GM21515 (cell line): Measurements from ENCODE around the gene STAT3.
"Not testable (repeated sequence)": the region's sequence is repeated elsewhere in the genome, so short reads cannot be mapped to it uniquely, and the experiment has no call there.

Experiments
- ATAC-seq: cut with Tn5 transposase; IDR thresholded peaks from one replicate; pipeline ENCODE4 v1.9.1; 2021; ENCODE audit not compliant: unreplicated experiment

STAT3 gene

DNA sequence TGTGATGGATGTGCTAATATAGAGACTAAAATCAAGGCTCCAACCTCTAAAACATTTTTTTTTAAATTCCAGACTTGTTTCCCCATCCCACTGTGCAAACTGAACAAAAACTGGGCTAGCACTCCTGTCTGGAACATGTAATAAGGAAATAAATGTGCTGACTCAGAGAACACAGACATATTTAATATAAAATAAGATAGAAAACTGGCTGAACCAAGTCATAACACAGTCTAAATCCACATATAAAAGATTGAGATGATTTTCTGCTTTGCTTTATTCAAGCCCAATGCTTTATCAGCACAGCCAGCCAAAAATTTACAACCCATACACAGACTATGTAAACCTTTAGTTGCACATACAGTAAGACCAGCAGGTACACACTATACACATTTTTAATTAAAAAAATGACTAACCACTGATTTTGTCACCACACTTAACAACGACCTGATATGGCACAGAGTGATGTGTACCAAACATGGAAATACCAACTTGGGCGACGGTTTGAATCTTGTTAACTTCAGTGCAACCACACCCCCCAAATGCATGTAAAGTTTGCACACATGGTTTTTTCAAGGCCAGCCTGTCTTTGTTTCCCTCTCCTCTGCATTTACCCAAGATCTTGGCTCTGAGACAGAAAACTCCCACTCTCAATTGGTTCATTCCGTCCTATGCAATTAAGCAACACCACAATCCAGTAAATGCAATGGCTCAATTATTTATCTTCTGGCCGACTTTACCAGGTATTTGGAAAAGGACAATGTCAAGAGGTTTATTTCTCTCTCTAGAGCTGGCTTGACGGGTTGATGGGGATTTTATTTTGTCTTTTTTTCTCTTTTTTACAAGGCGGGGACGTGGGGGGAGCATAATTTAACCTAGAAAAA lies 1.2 kb downstream of the STAT3 start:
- ATAC-seq, result no peak

DNA sequence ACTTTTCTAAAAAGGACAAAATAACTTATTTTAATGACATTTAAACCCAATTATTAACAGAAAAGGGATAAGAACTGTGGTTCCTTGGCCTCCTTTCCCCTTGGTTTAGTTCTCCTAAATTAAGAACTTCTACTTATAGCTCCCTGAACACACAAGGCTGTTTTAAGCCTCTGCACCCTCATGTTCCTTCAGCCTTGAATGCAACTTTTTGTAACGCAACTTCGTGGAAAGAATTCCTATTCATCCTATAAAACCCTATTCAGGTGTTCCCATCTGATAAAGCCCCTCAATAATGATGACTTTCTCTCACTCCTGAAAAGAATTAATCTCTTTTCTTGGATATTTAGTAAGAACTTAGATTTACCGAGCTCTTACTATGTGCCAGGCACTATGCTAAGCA lies 6.3 kb downstream of the STAT3 start:
- no peak for ATAC-seq

DNA sequence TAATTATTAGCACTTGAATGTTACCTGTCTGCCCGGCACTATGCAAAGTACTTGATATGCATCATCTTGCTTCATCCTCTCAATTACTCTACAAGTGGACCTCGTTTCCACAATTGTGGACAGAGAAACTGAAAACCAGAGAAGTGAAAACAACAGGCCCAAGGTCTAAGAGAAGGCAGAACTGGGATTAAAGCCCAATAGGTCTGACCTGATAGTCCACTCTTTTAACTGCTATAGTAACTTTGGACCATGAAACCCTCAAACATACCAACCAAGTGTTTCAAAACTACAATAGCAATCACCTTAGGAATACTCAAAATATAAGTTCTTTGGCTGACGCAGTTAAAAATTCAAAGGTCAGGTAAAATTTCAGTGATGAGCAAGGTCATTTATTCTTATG lies 7.3 kb downstream of the STAT3 start:
- no peak for ATAC-seq

DNA sequence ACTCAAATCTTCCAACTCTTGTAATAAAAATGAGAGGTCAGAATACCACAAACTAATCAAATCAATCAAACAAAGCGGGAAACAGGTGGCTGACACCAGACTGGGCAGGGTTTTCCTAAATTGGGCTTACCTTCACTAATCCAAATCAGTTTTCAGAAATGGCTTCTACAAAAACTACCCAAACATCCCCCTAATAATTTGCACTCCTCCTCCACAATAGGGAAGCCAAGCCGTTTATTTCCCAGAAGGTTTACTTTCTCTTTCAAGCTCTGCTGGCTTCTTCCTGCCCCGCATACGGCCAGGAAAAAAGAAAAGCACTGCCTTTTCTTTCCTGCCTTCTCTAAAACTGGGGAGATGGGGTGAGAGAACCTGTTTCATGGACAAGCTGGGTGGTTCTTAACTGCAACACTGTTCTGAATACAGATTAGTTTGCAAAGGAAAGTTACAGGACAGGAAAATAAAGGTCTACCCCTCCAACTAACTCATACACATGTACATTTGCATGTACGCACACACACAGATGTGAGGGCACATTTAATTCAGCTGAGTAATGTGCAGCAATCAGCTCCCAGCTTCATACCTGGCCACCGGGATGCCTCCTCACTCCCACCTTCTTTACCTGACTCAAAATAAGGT lies 9.2 kb downstream of the STAT3 start:
- no peak for ATAC-seq

DNA sequence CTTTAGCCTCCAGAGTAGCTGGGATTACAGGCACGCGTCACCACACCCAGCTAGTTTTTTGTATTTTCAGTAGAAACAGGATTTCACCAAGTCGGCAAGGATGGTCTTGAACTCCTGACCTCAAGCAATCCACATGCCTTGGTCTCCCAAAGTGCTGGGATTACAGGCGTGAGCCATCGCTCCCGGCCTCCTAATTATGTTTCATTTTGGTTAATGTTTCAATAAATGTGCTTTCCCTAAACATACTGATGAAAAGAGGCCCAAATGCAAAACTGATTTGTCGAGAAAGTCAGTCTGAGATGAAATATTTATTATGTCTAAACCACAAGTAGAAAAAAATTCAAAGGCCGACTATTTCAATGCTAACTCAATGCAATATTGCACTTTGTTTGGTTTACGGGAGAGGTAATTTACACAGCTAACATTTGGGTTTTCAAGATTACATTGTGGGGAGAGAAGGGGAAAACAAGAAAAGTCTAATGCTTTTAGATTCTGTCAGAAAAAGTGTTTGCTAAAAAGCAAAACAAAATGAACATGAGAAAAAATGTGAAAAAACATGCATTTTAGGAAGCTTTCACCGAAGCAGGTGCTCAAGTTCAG lies 9.8 kb downstream of the STAT3 start:
- ATAC-seq, result no peak

DNA sequence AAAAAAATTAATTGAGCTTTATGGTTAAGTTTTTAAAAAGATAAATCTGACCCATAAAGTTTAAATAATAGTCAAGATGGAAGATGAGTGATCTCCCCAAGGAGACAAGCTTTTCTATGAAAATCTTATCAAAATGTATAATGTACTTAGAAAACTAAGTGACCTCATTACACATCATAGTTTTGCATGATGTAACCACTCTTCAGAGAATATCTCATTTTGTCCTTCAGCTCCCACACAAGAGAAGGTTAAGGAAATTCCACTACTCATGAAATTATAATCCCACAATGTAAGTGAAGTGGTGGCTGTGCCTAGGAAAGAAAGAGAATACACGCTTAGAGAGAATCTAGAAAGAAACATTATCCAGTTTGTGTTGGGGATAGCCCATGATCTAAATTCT lies 14.3 kb downstream of the STAT3 start:
- no peak for ATAC-seq

DNA sequence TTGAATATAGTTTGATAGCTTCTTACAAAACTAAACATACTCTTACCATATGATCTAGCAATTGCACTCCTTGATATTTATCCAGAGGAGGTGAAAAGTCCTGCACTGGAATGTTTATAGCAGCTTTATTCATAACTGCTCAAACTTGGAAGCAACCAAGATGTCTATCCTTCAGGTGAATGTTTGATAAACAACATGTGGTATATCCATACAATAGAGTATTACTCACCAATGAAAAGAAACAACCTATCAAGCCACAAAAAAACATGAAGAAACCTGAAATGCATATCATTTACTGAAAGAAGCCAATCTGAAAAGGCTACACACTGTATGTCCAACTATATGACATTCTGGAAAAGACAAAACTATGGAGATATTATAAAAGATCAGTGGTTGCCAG lies 16.1 kb downstream of the STAT3 start:
- ATAC-seq, result no peak

DNA sequence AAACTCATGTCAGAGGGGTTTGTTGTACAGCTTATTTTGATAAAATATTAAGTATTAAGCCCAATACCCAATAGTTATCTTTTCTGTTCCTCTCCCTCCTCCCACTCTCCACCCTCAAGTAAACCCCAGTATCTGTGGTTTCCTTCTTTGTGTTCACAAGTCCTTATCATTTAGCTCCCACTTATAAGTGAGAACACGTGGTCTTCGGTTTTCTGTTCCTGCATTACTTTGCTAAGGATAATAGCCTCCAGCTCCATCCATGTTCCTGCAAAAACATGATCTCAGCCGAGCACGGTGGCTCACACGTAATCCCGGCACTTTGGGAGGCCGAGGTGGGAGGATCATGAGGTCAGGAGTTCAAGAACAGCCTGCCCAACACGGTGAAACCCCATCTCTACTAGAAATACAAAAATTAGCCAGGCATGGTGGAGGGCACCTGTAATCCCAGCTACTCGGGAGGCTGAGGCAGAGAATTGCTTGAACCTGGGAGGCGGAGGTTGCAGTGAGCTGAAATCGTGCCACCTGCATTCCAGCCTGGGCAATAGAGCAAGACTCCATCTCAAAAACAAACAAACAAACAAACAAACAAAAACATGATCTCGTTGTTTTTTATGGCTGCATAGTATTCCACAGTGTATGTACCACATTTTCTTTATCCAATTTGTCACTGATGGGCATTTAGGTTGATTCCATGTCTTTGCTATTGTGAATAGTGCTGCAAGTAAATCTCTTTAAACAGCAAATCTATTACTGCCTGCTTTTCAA lies 19.3 kb downstream of the STAT3 start:
- not testable (repeated sequence) for ATAC-seq

DNA sequence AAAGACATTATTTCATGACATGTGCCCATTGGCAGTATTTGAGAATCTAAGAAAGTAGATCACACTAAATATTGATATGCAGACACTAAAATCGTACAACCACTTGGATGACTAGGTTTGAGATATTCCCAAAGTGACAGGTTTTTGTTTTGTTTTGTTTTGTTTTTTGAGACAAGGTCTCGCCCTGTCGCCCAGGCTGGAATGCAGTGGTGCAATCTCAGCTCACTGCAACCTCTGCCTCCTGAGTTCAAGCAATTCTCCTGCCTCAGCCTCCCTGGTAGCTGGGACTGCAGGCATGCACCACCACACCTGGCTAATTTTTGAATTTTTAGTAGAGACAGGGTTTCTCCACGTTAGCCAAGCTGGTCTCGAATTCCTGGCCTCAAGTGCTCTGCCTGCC lies 19.9 kb downstream of the STAT3 start:
- ATAC-seq, result not testable (repeated sequence)

DNA sequence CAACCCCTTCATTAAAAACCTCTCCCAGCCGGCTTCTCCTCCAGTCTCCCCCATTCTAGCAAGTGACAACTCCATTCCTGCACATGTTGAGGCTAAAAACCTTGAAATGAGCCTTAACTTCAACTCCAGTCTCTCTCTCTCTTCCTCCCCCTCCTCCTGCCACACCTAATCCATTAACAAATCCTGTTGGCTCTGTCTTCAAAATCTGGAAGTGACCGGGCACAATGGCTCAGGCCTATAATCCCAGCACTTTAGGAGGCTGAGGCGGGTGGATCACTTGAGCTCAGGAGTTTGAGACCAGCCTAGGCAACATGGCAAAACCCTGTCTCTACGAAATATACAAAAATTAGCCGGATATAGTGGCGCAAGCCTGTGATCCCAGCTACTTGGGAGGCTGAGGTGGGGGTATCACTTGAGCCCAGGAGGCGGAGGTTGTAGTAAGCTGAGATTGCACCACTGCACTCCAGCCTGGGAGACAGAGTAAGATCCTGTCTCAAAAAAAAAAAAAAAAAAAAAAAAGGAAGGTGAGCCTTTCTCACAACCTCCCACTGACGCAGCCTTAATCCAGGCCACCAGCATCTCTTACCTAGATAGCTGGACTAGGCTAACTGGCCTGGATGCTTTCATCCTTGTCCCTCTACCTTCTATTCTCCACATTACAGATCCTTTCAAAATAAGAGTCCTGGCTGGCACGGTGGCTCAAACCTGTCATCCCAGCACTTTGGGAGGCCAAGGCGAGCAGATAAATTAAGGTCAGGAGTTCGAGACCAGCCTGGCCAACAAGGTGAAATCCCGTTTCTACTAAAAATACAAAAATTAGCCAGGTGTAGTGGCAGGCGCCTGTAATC lies 21.8 kb downstream of the STAT3 start:
- not testable (repeated sequence) for ATAC-seq

DNA sequence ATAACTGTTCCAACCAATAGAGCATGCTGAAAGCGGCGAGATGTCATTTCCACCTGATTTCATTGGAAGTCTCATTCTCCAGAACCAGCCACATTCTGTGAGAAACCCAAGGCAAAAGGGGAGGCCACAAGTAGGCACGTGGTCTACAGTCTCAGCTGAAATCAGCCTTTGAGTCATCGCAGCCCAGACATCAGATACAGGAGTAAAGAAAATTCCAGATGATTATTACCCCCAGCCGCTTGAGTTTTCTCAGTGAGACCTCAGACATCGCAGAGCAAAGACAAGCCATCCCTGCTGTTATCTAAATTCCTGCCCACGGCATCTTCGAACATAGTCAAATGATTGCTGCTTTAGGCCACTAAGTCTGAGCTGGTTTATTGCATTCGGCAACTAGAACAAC lies 23.1 kb downstream of the STAT3 start:
- no peak for ATAC-seq

DNA sequence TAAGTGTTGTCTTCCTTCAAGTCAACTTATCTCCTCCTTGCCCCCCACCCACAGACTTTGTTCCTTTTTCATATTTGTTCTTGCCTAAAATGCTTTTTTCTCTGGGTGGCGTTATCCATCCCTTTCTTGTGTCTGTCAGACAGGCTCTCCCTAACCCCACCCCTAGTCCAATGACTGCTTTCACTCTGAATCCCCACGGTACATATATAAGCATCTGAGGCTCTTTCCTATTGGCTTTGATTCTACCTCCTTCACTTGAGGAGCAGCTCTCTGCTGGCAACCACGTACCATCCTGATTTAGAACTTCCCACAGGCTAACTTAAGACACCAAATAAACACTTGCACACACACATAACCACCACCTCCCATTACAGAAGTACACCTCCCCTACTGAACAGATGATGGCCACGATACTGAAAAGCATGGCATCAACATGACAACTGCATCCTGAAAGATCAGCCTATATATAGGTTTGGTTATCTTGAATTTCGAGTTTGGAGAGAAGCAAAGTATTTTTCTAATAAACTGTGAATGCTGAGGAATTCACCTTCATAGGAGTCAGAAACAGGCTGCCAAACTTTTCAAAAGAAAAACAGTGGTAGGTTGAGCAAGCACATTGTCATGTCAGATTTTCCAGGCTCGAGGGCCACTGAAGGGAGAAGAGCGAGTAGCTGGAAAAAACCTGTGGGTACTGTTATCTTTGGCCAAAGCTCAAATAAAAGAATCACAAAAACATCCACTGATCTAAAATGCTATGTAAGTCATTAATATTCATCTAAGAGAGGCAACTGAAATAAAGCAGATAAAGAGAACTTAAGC lies 24.3 kb downstream of the STAT3 start:
- ATAC-seq, result no peak

DNA sequence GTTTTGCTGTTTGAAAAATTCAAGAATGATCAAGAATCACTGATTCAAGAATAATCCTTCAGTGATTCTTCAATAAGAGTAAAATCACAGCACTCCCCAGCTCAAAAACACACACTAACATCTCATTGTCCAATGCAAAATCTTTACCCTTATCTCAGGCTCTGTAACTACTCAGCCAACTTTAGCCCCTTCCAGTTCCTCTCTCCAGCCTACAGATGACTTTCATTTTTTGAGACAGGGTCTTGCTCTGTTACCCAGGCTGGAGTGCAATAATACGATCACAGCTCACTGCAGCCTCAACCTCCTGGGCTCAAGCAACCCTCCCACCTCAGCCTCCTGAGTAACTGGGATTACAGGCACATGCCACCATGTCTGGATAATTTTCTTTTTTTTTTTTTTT lies 25.0 kb downstream of the STAT3 start:
- no peak for ATAC-seq

DNA sequence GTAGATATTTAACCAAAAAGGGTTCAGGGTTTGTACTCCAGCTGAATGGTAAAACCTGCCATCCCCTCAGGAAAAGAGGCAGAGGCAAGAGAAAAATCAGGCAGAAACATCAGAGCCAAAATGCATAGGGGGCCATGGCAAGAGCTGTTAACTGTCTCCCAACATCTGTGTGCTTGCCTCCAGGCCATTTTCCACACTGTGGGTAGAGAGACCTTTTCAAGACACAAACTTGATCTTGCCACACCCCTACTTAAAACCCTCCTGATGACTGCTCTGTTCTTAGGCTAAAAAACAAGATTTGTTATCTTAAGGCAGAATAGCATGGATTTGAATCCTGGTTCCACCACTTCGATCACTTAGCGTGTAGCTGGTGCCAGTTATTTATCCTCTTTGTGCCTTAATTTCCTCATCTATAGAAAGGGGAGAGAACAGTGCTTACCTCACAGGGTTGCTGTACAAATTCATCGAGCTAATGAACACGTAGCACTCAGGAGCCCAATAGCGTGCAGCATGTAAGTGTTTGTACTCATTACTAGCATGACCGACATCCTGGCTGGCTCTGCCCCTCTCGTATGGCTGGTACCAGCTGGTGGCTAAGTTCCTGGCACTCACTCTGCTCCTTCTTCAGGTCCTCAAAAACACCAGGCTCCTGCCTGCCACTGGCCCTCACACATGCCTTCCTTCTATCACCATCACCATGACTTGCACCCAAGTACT lies 25.8 kb downstream of the STAT3 start:
- ATAC-seq, result no peak

DNA sequence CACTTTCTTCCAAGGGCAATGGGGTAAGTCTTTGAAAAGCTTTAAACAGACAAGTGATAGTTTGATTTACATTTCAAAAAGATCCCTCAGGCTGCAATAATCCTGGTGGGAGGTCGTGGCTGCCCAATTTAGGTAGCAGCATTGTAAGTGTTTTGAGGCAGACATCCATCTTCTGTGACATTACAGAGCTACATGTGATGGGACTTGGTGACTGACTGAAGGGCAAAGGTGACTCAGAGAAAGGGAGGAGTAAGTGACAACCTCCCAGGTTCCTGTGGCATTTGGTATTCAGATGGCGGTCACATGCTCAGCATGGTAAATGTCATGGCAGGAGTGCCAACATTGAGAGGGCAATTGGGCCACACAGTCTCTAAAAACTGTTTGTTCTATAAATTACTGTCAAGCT lies 26.5 kb downstream of the STAT3 start:
- no peak for ATAC-seq

DNA sequence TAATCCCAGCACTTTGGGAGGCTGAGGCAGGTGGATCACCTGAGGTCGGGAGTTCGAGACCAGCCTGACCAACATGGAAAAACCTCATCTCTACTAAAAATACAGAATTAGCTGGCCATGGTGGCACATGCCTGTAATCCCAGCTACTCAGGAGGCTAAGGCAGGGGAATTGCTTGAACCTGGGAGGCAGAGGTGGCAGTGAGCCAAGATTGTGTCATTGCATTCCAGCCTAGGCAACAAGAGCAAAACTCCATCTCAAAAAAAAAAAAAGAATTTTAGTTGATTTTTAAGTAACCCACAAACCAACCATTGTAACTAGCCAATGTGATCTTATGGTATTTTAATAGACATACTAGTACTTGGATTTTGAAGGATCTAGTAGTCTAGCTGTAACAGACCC lies 27.9 kb downstream of the STAT3 start:
- not testable (repeated sequence) for ATAC-seq

DNA sequence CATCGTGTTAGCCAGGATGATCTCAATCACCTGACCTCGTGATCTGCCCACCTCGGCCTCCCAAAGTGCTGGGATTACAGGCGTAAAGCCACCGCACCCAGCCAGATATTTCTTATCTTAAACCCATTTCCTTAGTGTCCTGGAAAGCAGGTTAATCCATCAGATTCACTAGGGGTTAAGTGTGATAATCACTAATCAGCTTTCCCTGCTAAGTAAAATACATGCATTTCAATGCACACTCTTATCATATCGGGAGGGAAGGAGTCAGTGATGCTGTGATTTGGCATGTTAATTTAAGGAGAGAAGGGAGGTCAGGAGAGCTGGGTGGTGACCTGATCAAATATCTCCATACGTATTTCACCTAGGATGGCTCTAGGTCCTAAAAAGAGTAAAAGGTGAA lies 29.1 kb downstream of the STAT3 start:
- no peak for ATAC-seq

DNA sequence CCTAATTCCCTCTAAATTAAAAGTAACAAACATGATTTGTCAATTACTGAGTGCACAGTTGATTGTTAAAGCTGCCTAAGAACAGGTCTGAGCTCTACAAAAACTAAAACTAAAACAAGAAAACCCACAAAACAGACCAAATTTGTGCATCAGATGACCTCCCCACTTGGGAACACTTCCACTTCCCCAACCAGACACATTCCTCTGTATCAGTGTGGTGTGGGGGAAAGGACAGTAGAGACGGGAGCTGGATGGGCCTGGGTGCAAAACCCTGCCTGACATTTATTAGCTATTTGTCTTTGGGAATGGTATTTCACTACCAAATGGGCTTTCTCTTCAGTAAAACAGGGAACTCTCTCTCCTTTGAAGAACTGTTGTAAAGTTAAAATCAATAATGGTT lies 29.8 kb downstream of the STAT3 start:
- no peak for ATAC-seq
